ENCODE results near the gene KMT5B. TPM values are rescaled to one million over a fixed set of nuclear protein-coding genes. Genes with fewer than 3 reads are reported as not detected.
A peak's percentile ranks its signal among the peaks of the same experiment; 100 is the strongest.

KMT5B gene
- total and polyA plus RNA-seq, 2 of the 13 experiments (the other 11 are each of a cell fraction or from before 2014, with no cell fraction given), result 17.6 to 23.7 TPM

GRCh38 chr11:68216171-68216938 lies 3.3 kb upstream of the KMT5B start (continued):
- peak; percentile 63; the same call in 1 of the 2 replicates for TF ChIP-seq DMAP1 (CRISPR knock-in tag; IDR thresholded peaks at IDR 0.05)
- TF ChIP-seq RFXANK (CRISPR knock-in tag; IDR thresholded peaks at IDR 0.05), result 0 out of 2 replicates have a peak, but pooled peaks have one; percentile 33
- 0 out of 2 replicates have a peak, but pooled peaks have one; percentile 17 for TF ChIP-seq ZNF772 (CRISPR knock-in tag; IDR thresholded peaks at IDR 0.05)
- TF ChIP-seq ZNF101 (CRISPR knock-in tag; IDR thresholded peaks at IDR 0.05; ENCODE audit: borderline replicate concordance, low read depth), result no peak
- peak; percentile 87 for TF ChIP-seq BCL6 (CRISPR knock-in tag; IDR thresholded peaks at IDR 0.05)
- TF ChIP-seq GFI1 (CRISPR knock-in tag; IDR thresholded peaks at IDR 0.05; ENCODE audit: borderline replicate concordance), result peak; percentile 68
- TF ChIP-seq MYC (CRISPR knock-in tag; IDR thresholded peaks at IDR 0.05; ENCODE audit: borderline replicate concordance), result 0 out of 2 replicates have a peak, but pooled peaks have one; percentile 33
- TF ChIP-seq SOX5 (CRISPR knock-in tag; IDR thresholded peaks at IDR 0.05; ENCODE audit: borderline replicate concordance), result peak; percentile 54; the same call in 1 of the 2 replicates
- peak; percentile 52; the same call in 1 of the 2 replicates for TF ChIP-seq ZSCAN30 (CRISPR knock-in tag; IDR thresholded peaks at IDR 0.05)
- TF ChIP-seq FOXC1 (CRISPR knock-in tag; IDR thresholded peaks at IDR 0.05; ENCODE audit: borderline replicate concordance), result 0 out of 2 replicates have a peak, but pooled peaks have one; percentile 15
- 0 out of 2 replicates have a peak, but pooled peaks have one; percentile 26 for TF ChIP-seq ZNF280D (CRISPR knock-in tag; IDR thresholded peaks at IDR 0.05)
- TF ChIP-seq ZIK1 (CRISPR knock-in tag; IDR thresholded peaks at IDR 0.05; ENCODE audit: borderline replicate concordance, low read depth), result no peak
- TF ChIP-seq ELF3 (CRISPR knock-in tag; IDR thresholded peaks at IDR 0.05), result peak; percentile 9; the same call in 1 of the 2 replicates
- no peak for TF ChIP-seq ZNF329 (CRISPR knock-in tag; IDR thresholded peaks at IDR 0.05; ENCODE audit: low read depth)
- TF ChIP-seq ZNF781 (CRISPR knock-in tag; IDR thresholded peaks at IDR 0.05; ENCODE audit: borderline replicate concordance, not compliant biosample characterization), result peak; percentile 50
- 0 out of 2 replicates have a peak, but pooled peaks have one; percentile 53 for TF ChIP-seq ZNF792 (CRISPR knock-in tag; IDR thresholded peaks at IDR 0.05)
- peak; percentile 42; the same call in 1 of the 2 replicates for TF ChIP-seq ZNF501 (CRISPR knock-in tag; IDR thresholded peaks at IDR 0.05)
- TF ChIP-seq ARID5B (CRISPR knock-in tag; IDR thresholded peaks at IDR 0.05), result peak; percentile 32; the same call in 1 of the 2 replicates
- TF ChIP-seq FLYWCH1 (CRISPR knock-in tag; IDR thresholded peaks at IDR 0.05), result peak; percentile 47; the same call in 1 of the 2 replicates
- peak; percentile 56; the same call in 1 of the 2 replicates for TF ChIP-seq TFDP1 (CRISPR knock-in tag; IDR thresholded peaks at IDR 0.05; ENCODE audit: borderline replicate concordance)

All from HepG2 (cell line).